ENCODE data around the gene DPH3. TPM values are rescaled to one million over a fixed set of nuclear protein-coding genes. Genes with fewer than 3 reads are reported as not detected.
A peak's percentile ranks its signal among the peaks of the same experiment; 100 is the strongest.

The DPH3 gene
- total RNA-seq, 1 donor from 2014 or later = 30.2 TPM

DNA sequence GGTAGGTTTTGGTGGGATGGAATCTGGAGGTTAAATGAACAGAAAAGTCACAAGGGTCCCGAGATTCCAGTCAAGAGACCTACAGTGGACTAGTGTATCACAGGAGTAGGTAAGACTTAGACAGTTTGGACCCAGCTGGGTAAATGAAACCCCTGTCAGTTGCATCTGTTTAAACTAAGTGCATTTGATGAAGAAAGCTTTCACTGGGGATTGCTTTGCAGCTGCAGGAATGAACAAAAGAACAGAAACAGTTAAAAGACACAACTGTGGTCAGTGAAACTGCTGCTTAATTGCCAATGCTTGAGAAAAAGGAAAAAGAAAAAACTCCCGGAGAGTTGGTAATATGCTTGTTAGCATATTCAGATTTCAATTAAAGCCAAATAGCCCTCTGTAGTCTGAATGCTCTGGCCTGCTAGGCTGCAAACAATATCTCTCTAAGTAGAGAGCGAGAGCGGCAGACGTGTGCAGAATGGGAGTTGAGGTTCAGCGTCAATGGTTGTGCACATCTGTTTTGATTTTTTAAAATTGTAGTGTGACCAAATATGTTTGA lies 37.4 kb upstream of the DPH3 start:
- no peak overlapping the region for H3K27ac Mint-ChIP-seq
- peaks cover 12% of the 10 kb centered on the region for H3K4me1 Mint-ChIP-seq (ENCODE audit: unreplicated experiment)
- no peak for DNase-seq (ENCODE audit: extremely low spot score, unreplicated experiment)
- TF ChIP-seq, protein P1, sequence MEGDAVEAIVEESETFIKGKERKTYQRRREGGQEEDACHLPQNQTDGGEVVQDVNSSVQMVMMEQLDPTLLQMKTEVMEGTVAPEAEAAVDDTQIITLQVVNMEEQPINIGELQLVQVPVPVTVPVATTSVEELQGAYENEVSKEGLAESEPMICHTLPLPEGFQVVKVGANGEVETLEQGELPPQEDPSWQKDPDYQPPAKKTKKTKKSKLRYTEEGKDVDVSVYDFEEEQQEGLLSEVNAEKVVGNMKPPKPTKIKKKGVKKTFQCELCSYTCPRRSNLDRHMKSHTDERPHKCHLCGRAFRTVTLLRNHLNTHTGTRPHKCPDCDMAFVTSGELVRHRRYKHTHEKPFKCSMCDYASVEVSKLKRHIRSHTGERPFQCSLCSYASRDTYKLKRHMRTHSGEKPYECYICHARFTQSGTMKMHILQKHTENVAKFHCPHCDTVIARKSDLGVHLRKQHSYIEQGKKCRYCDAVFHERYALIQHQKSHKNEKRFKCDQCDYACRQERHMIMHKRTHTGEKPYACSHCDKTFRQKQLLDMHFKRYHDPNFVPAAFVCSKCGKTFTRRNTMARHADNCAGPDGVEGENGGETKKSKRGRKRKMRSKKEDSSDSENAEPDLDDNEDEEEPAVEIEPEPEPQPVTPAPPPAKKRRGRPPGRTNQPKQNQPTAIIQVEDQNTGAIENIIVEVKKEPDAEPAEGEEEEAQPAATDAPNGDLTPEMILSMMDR (conservative IDR thresholded peaks at IDR 0.05) = no peak
- H3K4me3 Mint-ChIP-seq = no peak overlapping the region
- H3K9me3 Mint-ChIP-seq = no peaks in the 10 kb centered on the region
- peaks cover 42% of the 10 kb centered on the region for H3K36me3 Mint-ChIP-seq
- H3K27me3 Mint-ChIP-seq = no peaks in the 10 kb centered on the region

DNA sequence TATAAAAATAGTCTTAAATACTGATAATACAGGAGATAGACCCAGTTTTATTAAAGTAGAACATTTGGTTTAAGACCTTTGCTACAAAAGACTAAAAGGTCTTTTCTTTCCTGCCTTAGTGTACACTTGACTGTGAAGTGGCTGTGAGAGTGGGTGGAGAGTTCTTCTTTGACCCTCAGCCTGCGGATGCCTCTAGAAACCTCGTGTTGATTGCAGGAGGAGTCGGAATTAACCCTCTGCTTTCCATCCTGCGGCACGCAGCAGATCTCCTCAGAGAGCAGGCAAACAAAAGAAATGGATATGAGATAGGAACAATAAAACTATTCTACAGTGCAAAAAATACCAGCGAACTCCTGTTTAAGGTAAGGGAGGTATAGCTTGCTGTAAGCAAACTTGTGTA lies 36.8 kb upstream of the DPH3 start:
- Mint-ChIP-seq H3K36me3 (peaks cover 46% of the 10 kb centered on the region), H3K27me3 (no peaks in the 10 kb centered on the region), H3K4me1 (ENCODE audit: unreplicated experiment) (peaks cover 12% of the 10 kb centered on the region), H3K9me3 (no peaks in the 10 kb centered on the region), H3K4me3 (no peak overlapping the region), H3K27ac (peak overlapping the region; percentile 28)
- TF ChIP-seq, protein P1 (conservative IDR thresholded peaks at IDR 0.05) = no peak
- no peak for DNase-seq (ENCODE audit: extremely low spot score, unreplicated experiment)

DNA sequence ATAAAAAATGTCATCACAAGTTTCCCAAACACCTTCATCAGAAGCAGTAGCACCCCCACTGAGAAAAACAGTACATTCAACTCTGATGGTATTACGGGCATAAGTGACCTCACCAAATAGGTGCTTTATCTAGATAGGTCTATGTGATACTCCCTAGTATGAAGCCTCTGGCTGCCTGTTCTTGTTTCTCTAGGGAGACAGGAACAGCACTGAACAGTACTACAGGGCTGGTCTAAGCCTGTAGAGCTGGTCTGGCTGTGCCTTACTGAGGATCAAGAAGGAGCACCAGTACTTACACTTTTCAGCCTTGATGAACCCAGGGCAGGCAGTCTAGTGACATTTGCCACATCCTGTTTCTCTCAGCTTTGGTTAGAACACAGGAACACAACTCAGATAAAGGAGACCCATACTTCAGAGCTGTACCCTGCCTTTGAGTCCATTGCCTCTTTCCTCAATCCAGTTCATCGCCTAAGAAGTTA lies 36.2 kb upstream of the DPH3 start:
- Mint-ChIP-seq H3K27me3 (no peaks in the 10 kb centered on the region), H3K27ac (no peak overlapping the region), H3K36me3 (peaks cover 51% of the 10 kb centered on the region), H3K4me1 (ENCODE audit: unreplicated experiment) (peaks cover 12% of the 10 kb centered on the region), H3K4me3 (no peak overlapping the region), H3K9me3 (no peaks in the 10 kb centered on the region)
- DNase-seq (ENCODE audit: extremely low spot score, unreplicated experiment) = no peak
- TF ChIP-seq, protein P1 (conservative IDR thresholded peaks at IDR 0.05) = no peak

DNA sequence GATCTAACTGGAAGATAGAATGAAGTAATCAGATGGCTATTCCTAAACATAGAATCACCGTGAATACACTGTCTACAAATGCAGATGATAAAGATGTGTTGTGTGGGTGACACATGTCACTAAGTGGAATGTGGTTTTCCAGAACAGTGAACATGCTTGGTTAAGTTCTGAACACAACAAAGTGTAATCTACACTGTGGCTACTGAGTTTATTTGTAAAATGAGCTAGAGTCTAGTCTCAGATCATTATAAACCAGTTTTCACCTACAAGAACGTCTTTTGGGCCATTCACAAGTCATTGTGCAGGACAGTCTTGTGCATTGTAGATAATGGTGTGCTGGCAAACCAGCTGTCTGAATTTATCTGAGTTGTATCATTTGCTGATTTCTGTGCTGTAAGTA lies 35.6 kb upstream of the DPH3 start:
- Mint-ChIP-seq H3K9me3 (no peaks in the 10 kb centered on the region), H3K4me1 (ENCODE audit: unreplicated experiment) (peaks cover 12% of the 10 kb centered on the region), H3K27ac (no peak overlapping the region), H3K4me3 (no peak overlapping the region), H3K27me3 (no peaks in the 10 kb centered on the region), H3K36me3 (peaks cover 53% of the 10 kb centered on the region)
- DNase-seq (ENCODE audit: extremely low spot score, unreplicated experiment) = no peak
- TF ChIP-seq, protein P1 (conservative IDR thresholded peaks at IDR 0.05) = no peak

DNA sequence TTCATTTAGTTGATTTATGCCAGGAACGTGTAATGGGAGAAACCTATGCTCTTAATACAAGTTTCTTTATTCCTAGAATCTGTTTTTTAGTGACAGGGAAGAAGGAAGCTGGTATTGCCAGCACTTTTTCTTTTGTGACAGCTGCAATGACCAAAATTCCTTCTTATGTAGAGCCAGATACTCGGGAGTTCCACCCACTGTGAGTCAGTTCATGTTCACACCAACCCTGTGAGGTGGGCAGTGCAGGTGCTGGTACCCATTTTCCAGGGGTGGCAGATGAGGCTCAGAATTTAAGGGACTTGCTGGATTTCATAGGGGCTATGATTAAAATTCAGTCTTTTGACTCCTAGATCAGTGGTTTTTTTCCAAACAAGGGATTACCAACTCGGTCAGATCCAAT lies 35.0 kb upstream of the DPH3 start:
- Mint-ChIP-seq H3K4me1 (ENCODE audit: unreplicated experiment) (peaks cover 12% of the 10 kb centered on the region), H3K27ac (no peak overlapping the region), H3K36me3 (peaks cover 53% of the 10 kb centered on the region), H3K4me3 (no peak overlapping the region), H3K9me3 (no peaks in the 10 kb centered on the region), H3K27me3 (no peaks in the 10 kb centered on the region)
- no peak for DNase-seq (ENCODE audit: extremely low spot score, unreplicated experiment)
- TF ChIP-seq, protein P1 (conservative IDR thresholded peaks at IDR 0.05) = no peak

DNA sequence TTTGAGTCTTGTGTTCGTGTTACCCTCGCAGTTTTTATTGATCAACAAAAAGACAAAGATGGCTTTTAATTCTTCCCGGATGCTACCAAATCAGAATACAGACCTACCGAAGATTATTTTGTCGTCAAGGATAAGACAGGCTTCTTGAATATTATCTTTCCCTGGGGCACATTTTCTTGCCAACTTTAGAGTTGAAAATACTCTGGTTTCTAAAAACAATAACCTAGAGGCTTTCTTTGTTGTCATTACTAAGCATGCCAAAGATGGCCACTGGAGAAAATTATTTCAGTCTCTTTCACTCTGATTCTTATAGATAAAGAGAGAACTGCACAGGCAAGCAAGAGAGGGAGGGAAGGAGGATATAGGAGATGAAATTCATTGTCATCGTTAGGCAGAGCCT lies 34.1 kb upstream of the DPH3 start:
- peaks cover 12% of the 10 kb centered on the region for H3K4me1 Mint-ChIP-seq (ENCODE audit: unreplicated experiment)
- no peak for DNase-seq (ENCODE audit: extremely low spot score, unreplicated experiment)
- no peak overlapping the region for H3K27ac Mint-ChIP-seq
- TF ChIP-seq, protein P1 (conservative IDR thresholded peaks at IDR 0.05) = no peak
- peaks cover 49% of the 10 kb centered on the region for H3K36me3 Mint-ChIP-seq
- H3K4me3 Mint-ChIP-seq = no peak overlapping the region
- H3K9me3 Mint-ChIP-seq = no peaks in the 10 kb centered on the region
- no peaks in the 10 kb centered on the region for H3K27me3 Mint-ChIP-seq

All from type B pancreatic cell (in vitro differentiated cells).